GM12865 (cell line): ENCODE measurements around the gene PRKAR1B.
"Not testable (repeated sequence)": the region's sequence is repeated elsewhere in the genome, so short reads cannot be mapped to it uniquely, and the experiment has no call there.

ENCODE experiments used
- DNase-seq: peaks from one replicate; pipeline ENCODE4 v3.0.0; 2010; ENCODE audit warnings: low read depth
- H3K4me3 ChIP-seq: 2 replicates; pipeline ENCODE4 v1.5.1; 2011; ENCODE audit warnings: mild to moderate bottlenecking, low read depth, low read length, control low read depth
- CTCF ChIP-seq: IDR thresholded peaks from 2 replicates; pipeline ENCODE4 v1.5.1; 2011; ENCODE audit warnings: low read length, control low read depth, low read depth, inconsistent platforms; ENCODE audit not compliant: insufficient read depth; ENCODE audit errors: missing control alignments

Gene PRKAR1B

GRCh38 chr7:620056-620455 is 107.0 kb downstream of the PRKAR1B start:
- TF ChIP-seq CTCF: no peak
- no peak overlapping the region for H3K4me3 ChIP-seq
- DNase-seq: no peak

- TF ChIP-seq CTCF: no peak
- DNase-seq: no peak
- no peak overlapping the region for H3K4me3 ChIP-seq
Observed at GRCh38 chr7:619368-619840, 107.7 kb downstream of the PRKAR1B start.

GRCh38 chr7:618539-619367 is 108.3 kb downstream of the PRKAR1B start:
- TF ChIP-seq CTCF: no peak
- no peak overlapping the region for H3K4me3 ChIP-seq
- DNase-seq: no peak

- TF ChIP-seq CTCF: no peak
- no peak overlapping the region for H3K4me3 ChIP-seq
- DNase-seq: no peak
Observed at GRCh38 chr7:617614-618538, 109.2 kb downstream of the PRKAR1B start.

GRCh38 chr7:613442-614140 is 113.5 kb downstream of the PRKAR1B start:
- no peak overlapping the region for H3K4me3 ChIP-seq
- no peak for DNase-seq
- TF ChIP-seq CTCF: no peak

- not testable (repeated sequence) for DNase-seq, H3K4me3 ChIP-seq
Observed at GRCh38 chr7:611837-612236, 115.2 kb downstream of the PRKAR1B start.
